ENCODE results near the gene VCL. TPM values are rescaled to one million over a fixed set of nuclear protein-coding genes. Genes with fewer than 3 reads are reported as not detected.

VCL gene
- total RNA-seq, 1 experiment from 2014 or later, result 495 TPM

- POLR2A ChIA-PET, result no interaction called here
- in situ Hi-C loops (cut with HindIII; ENCODE audit: low pct_unique_long_range_greater_than_20kb, low sequenced_read_pairs) (no loop called here), intact Hi-C loops (cut with micrococcal nuclease; ENCODE audit: unreplicated experiment) (no loop called here)
- BruUV-seq (replicated peaks), result no TSS peak
- Histone ChIP-seq H3K36me3 (ENCODE audit: control insufficient read depth, insufficient read depth, low read length) (no peaks in the 10 kb centered on the region), H3K4me3 (ENCODE audit: low read depth in 2 of 2, low read length in 2 of 2) (no peak overlapping the region), H3K4me1 (ENCODE audit: control insufficient read depth, insufficient read depth, low read length) (no peaks in the 10 kb centered on the region), H3K27me3 (ENCODE audit: control insufficient read depth, insufficient read depth, low read length) (no peaks in the 10 kb centered on the region), H3K9me3 (ENCODE audit: control insufficient read depth, insufficient read depth, low read depth, low read length) (no peaks in the 10 kb centered on the region), H3K27ac (ENCODE audit: low read length) (no peak overlapping the region)
- CTCF ChIA-PET, result no interaction called here
- no peak for DNase-seq (ENCODE audit: low read depth, low spot score)
- TF ChIP-seq, protein P1, sequence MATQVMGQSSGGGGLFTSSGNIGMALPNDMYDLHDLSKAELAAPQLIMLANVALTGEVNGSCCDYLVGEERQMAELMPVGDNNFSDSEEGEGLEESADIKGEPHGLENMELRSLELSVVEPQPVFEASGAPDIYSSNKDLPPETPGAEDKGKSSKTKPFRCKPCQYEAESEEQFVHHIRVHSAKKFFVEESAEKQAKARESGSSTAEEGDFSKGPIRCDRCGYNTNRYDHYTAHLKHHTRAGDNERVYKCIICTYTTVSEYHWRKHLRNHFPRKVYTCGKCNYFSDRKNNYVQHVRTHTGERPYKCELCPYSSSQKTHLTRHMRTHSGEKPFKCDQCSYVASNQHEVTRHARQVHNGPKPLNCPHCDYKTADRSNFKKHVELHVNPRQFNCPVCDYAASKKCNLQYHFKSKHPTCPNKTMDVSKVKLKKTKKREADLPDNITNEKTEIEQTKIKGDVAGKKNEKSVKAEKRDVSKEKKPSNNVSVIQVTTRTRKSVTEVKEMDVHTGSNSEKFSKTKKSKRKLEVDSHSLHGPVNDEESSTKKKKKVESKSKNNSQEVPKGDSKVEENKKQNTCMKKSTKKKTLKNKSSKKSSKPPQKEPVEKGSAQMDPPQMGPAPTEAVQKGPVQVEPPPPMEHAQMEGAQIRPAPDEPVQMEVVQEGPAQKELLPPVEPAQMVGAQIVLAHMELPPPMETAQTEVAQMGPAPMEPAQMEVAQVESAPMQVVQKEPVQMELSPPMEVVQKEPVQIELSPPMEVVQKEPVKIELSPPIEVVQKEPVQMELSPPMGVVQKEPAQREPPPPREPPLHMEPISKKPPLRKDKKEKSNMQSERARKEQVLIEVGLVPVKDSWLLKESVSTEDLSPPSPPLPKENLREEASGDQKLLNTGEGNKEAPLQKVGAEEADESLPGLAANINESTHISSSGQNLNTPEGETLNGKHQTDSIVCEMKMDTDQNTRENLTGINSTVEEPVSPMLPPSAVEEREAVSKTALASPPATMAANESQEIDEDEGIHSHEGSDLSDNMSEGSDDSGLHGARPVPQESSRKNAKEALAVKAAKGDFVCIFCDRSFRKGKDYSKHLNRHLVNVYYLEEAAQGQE (IDR thresholded peaks at IDR 0.05; ENCODE audit: insufficient read depth in 1 of 2, low read depth in 2 of 2, low read length in 1 of 2), result no peak
- TF ChIP-seq, protein P2, sequence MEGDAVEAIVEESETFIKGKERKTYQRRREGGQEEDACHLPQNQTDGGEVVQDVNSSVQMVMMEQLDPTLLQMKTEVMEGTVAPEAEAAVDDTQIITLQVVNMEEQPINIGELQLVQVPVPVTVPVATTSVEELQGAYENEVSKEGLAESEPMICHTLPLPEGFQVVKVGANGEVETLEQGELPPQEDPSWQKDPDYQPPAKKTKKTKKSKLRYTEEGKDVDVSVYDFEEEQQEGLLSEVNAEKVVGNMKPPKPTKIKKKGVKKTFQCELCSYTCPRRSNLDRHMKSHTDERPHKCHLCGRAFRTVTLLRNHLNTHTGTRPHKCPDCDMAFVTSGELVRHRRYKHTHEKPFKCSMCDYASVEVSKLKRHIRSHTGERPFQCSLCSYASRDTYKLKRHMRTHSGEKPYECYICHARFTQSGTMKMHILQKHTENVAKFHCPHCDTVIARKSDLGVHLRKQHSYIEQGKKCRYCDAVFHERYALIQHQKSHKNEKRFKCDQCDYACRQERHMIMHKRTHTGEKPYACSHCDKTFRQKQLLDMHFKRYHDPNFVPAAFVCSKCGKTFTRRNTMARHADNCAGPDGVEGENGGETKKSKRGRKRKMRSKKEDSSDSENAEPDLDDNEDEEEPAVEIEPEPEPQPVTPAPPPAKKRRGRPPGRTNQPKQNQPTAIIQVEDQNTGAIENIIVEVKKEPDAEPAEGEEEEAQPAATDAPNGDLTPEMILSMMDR (IDR thresholded peaks at IDR 0.05), result no peak
- no peak for TF ChIP-seq SIN3A (IDR thresholded peaks at IDR 0.05; ENCODE audit: borderline replicate concordance, insufficient read depth, low read depth, low read length)
- no peak for TF ChIP-seq TCF7L2 (IDR thresholded peaks at IDR 0.05; ENCODE audit: low read depth, low read length)
- no peak for TF ChIP-seq POLR2AphosphoS5 (IDR thresholded peaks at IDR 0.05; ENCODE audit: low read depth, low read length)
- ATAC-seq, result no peak
These were observed 47.6 kb upstream of the VCL start for GRCh38 chr10:73950155-73950948.

DNA sequence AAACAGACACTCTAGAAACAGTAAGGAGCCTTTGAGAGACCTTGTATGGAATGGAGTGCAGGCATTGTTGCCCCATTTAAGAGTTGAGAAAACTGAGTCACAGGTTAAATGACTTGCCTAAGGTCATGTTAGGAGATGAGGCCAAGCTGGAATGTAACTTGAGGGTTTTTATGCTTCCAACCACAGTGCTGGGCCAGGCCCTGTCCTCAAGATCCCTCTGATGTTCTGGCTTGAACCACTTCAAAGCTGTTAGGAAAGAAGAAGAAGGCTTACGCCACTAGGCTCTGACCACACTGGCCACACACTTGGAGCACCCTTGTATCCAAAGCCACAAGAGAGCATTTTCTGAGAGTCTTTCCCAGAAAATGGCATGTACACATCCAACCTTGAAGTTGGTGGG lies 44.3 kb upstream of the VCL start:
- no peak for DNase-seq (ENCODE audit: low read depth, low spot score)
- BruUV-seq (replicated peaks), result no TSS peak
- Histone ChIP-seq H3K36me3 (ENCODE audit: control insufficient read depth, insufficient read depth, low read length) (no peaks in the 10 kb centered on the region), H3K27ac (ENCODE audit: low read length) (no peak overlapping the region), H3K9me3 (ENCODE audit: control insufficient read depth, insufficient read depth, low read depth, low read length) (no peaks in the 10 kb centered on the region), H3K27me3 (ENCODE audit: control insufficient read depth, insufficient read depth, low read length) (no peaks in the 10 kb centered on the region), H3K4me3 (ENCODE audit: low read depth in 2 of 2, low read length in 2 of 2) (no peak overlapping the region), H3K4me1 (ENCODE audit: control insufficient read depth, insufficient read depth, low read length) (peaks cover 15% of the 10 kb centered on the region)
- CTCF ChIA-PET, result no interaction called here
- TF ChIP-seq SIN3A (IDR thresholded peaks at IDR 0.05; ENCODE audit: borderline replicate concordance, insufficient read depth, low read depth, low read length) (no peak), TCF7L2 (IDR thresholded peaks at IDR 0.05; ENCODE audit: low read depth, low read length) (no peak), POLR2AphosphoS5 (IDR thresholded peaks at IDR 0.05; ENCODE audit: low read depth, low read length) (no peak)
- TF ChIP-seq, protein P1 (IDR thresholded peaks at IDR 0.05; ENCODE audit: insufficient read depth in 1 of 2, low read depth in 2 of 2, low read length in 1 of 2), result no peak
- TF ChIP-seq, protein P2 (IDR thresholded peaks at IDR 0.05), result no peak
- no peak for ATAC-seq
- in situ Hi-C loops (cut with HindIII; ENCODE audit: low pct_unique_long_range_greater_than_20kb, low sequenced_read_pairs), result no loop called here
- intact Hi-C loops (cut with micrococcal nuclease; ENCODE audit: unreplicated experiment), result no loop called here
- POLR2A ChIA-PET, result interaction anchor here (0.5 kb wide), 1 partner anchor 72 kb away, joined by 13 read pairs; no protein-coding TSS in a partner anchor

All from Panc1 (cell line).